GM06990 (cell line): Measurements from ENCODE around the gene ARHGEF12.

Experiments
- DNase-seq: peaks from one replicate; pipeline ENCODE4 v3.0.0-alpha.2; 2011; ENCODE audit not compliant: insufficient read length; ENCODE audit errors: extremely low read depth
- H3K27me3 ChIP-seq: replicated peaks from 2 replicates; pipeline ENCODE4 v1.6.0; 2011; ENCODE audit warnings: low read length; ENCODE audit not compliant: control insufficient read depth, insufficient read depth
- H3K36me3 ChIP-seq: 2 replicates; pipeline ENCODE4 v1.5.1; 2011; ENCODE audit warnings: low read length; ENCODE audit not compliant: control insufficient read depth, insufficient read depth
- H3K4me3 ChIP-seq: replicated peaks from 2 replicates; pipeline ENCODE4 v1.5.1; 2011; ENCODE audit warnings: low read depth, mild to moderate bottlenecking, control low read depth, low read length
- CTCF ChIP-seq: IDR thresholded peaks from 2 replicates; pipeline ENCODE4 v1.5.1; 2011; ENCODE audit warnings: low read length, control low read depth, mild to moderate bottlenecking, inconsistent platforms; ENCODE audit not compliant: insufficient read depth, poor library complexity, severe bottlenecking

ARHGEF12 gene

GRCh38 chr11:120532082-120532831 is 196.0 kb downstream of the ARHGEF12 start:
- Histone ChIP-seq H3K36me3 (no peaks in the 10 kb centered on the region), H3K27me3 (peaks cover 2% of the 10 kb centered on the region), H3K4me3 (no peak overlapping the region)
- no peak for DNase-seq
- TF ChIP-seq CTCF = no peak

- no peak for DNase-seq
- H3K27me3 ChIP-seq = no peaks in the 10 kb centered on the region; the same call in none of the 2 replicates
- H3K36me3 ChIP-seq = no peaks in the 10 kb centered on the region
- no peak for TF ChIP-seq CTCF
- no peak overlapping the region for H3K4me3 ChIP-seq
Observed at GRCh38 chr11:120532832-120533196, 196.6 kb downstream of the ARHGEF12 start.

GRCh38 chr11:120536091-120536796 is 200.0 kb downstream of the ARHGEF12 start:
- no peak overlapping the region for H3K4me3 ChIP-seq
- no peaks in the 10 kb centered on the region for H3K36me3 ChIP-seq
- no peak for TF ChIP-seq CTCF
- no peaks in the 10 kb centered on the region for H3K27me3 ChIP-seq
- DNase-seq = no peak

- H3K27me3 ChIP-seq = no peaks in the 10 kb centered on the region
- H3K36me3 ChIP-seq = no peaks in the 10 kb centered on the region
- no peak for DNase-seq
- no peak for TF ChIP-seq CTCF
- no peak overlapping the region for H3K4me3 ChIP-seq
Observed at GRCh38 chr11:120536797-120537169, 200.6 kb downstream of the ARHGEF12 start.

GRCh38 chr11:120537996-120538395 is 201.8 kb downstream of the ARHGEF12 start:
- no peak for TF ChIP-seq CTCF
- Histone ChIP-seq H3K4me3 (no peak overlapping the region), H3K27me3 (no peaks in the 10 kb centered on the region), H3K36me3 (no peaks in the 10 kb centered on the region)
- no peak for DNase-seq
